Measurements from ENCODE around the gene TMEM145.

The TMEM145 gene

GRCh38 chr19:42345191-42345812, 32.2 kb downstream of the TMEM145 start:
- no peak overlapping the region for H3K4me3 ChIP-seq (ENCODE audit: low read depth, low read length)
- no peak for DNase-seq (ENCODE audit: low read depth)
- TF ChIP-seq CTCF (IDR thresholded peaks at IDR 0.05; ENCODE audit: insufficient read depth, low read depth, low read length, missing control alignments) = no peak

- DNase-seq (ENCODE audit: low read depth) = no peak
- no peak for TF ChIP-seq CTCF (IDR thresholded peaks at IDR 0.05; ENCODE audit: insufficient read depth, low read depth, low read length, missing control alignments)
- no peak overlapping the region for H3K4me3 ChIP-seq (ENCODE audit: low read depth, low read length)
Measured at GRCh38 chr19:42348211-42348610, 35.1 kb downstream of the TMEM145 start.

GRCh38 chr19:42349378-42350107, 36.4 kb downstream of the TMEM145 start:
- H3K4me3 ChIP-seq (ENCODE audit: low read depth, low read length) = no peak overlapping the region
- TF ChIP-seq CTCF (IDR thresholded peaks at IDR 0.05; ENCODE audit: insufficient read depth, low read depth, low read length, missing control alignments) = no peak
- DNase-seq (ENCODE audit: low read depth) = no peak

- DNase-seq (ENCODE audit: low read depth) = no peak
- no peak for TF ChIP-seq CTCF (IDR thresholded peaks at IDR 0.05; ENCODE audit: insufficient read depth, low read depth, low read length, missing control alignments)
Measured at GRCh38 chr19:42350417-42350816, 37.3 kb downstream of the TMEM145 start.

DNA sequence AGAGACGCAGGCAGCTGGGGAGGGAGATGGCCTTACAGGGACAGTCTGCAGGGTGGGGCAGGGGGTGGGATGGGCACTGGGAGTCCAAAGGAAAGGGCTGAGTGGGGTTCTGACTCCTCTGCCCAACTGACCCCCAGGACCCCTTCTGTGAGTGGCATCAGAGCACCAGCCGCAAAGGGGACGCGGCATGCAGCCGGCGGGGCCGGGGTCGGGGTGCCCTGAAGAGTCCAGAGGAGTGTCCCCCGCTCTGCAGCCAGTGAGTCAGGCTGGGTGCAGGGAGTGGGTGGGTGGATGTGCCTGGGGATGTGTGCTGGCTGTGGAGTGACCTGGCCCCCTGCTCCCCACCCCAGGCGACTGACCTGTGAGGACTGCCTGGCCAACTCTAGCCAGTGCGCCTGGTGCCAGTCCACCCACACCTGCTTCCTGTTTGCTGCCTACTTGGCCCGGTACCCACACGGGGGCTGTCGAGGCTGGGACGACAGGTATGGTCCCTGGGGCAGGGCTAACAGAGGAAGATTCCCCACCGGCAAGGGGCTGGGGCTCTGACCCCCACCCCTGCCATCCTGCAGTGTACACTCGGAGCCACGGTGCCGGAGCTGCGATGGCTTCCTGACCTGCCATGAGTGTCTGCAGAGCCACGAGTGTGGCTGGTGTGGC, 38.1 kb downstream of the TMEM145 start:
- no peak for DNase-seq (ENCODE audit: low read depth)
- H3K4me3 ChIP-seq (ENCODE audit: low read depth, low read length) = no peak overlapping the region
- no peak for TF ChIP-seq CTCF (IDR thresholded peaks at IDR 0.05; ENCODE audit: insufficient read depth, low read depth, low read length, missing control alignments)

More at GRCh38 chr19:42350417-42350816, 37.3 kb downstream of the TMEM145 start:
- no peak overlapping the region for H3K4me3 ChIP-seq (ENCODE audit: low read depth, low read length)

- peak; percentile 62 for DNase-seq (ENCODE audit: low read depth)
- TF ChIP-seq CTCF (IDR thresholded peaks at IDR 0.05; ENCODE audit: insufficient read depth, low read depth, low read length, missing control alignments) = no peak
- no peak overlapping the region for H3K4me3 ChIP-seq (ENCODE audit: low read depth, low read length)
Measured at GRCh38 chr19:42352301-42353259, 39.5 kb downstream of the TMEM145 start.
